HG03521 (cell line): ENCODE results near the gene SMIM44.
"Not testable (repeated sequence)": the region's sequence is repeated elsewhere in the genome, so short reads cannot be mapped to it uniquely, and the experiment has no call there.

Experiments used
- ATAC-seq: cut with Tn5 transposase; IDR thresholded peaks from one replicate; pipeline ENCODE4 v1.9.1; 2021; ENCODE audit warnings: mild to moderate bottlenecking, moderate library complexity; ENCODE audit not compliant: unreplicated experiment

Gene SMIM44

DNA sequence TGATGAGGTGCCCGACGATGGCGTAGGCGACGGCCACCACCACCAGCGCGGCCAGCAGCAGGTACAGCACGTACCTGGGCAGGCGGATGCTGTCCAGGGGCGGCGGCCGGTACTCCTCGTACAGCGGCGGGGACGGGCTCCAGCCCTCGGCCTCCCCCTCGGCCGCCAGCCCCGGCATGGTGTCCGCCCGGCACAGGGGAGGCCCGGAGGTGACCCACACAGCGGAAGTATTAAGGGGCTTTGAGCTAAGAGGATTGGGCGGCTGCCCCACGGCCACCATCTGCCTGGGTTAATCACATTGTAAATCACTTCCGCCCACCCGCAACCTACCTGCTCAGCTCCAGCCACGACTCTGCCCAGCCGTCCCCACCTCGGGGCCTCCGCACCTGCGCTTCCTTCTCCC, at the start of gene SMIM44:
Gene SMIM44, minus strand, starts transcription at position 216 of the 403 bp plus-strand sequence. Its CDS starts 38 bp downstream, at position 178.
- no peak for ATAC-seq

GRCh38 chr19:3533033-3533432, 49.8 kb upstream of the SMIM44 start:
- no peak for ATAC-seq

- no peak for ATAC-seq
Observed at GRCh38 chr19:3532154-3532786, 49.0 kb upstream of the SMIM44 start.

GRCh38 chr19:3531716-3532115, 48.5 kb upstream of the SMIM44 start:
- no peak for ATAC-seq

DNA sequence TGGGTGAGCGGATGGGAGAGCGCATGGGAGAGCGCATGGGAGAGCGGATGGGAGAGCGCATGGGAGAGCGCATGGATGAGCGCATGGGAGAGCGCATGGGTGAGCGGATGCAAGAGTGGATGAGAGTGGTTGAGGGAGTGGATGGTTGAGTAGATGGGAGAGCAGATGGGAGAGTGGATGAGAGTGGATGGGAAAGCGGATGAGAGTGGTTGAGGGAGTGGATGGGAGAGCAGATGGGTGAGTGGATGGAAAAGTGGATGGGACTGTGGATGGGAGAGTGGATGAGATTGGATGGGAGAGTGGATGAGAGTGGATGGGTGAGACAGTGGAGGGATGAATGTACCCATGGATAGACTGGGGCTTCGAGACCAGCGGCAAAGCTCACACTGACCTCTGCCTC, 47.1 kb upstream of the SMIM44 start:
- no peak for ATAC-seq

- not testable (repeated sequence) for ATAC-seq
Observed at GRCh38 chr19:3529299-3529698, 46.1 kb upstream of the SMIM44 start.

DNA sequence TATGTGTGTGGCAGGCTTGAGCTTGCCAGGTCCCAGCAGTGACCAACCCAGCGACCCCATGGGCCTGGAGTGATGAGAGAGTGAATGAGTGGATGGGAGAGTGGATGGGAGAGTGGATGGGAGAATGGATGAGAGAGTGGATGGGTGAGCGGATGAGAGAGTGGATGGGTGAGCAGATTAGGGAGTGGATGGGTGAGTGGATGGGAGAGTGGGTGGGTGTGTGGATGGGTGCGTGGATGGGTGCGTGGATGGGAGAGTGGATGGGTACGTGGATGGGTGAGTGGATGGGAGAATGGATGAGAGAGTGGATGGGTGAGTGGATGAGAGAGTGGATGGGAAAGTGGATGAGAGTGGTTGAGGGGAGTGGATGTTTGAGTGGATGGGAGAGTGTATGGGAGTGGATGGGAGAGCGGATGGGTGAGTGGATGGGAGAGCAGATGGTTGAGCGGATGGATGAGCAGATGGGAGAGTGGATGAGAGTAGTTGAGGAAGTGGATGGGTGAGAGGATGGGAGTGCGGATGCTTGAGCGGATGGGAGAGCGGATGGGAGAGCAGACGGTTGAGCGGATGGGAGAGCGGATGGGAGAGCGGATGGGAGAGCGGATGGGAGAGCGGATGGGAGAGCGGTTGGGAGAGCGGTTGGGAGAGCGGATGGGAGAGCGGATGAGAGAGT, 45.4 kb upstream of the SMIM44 start:
- no peak for ATAC-seq

- ATAC-seq = no peak
Observed at GRCh38 chr19:3528080-3528479, 44.8 kb upstream of the SMIM44 start.

DNA sequence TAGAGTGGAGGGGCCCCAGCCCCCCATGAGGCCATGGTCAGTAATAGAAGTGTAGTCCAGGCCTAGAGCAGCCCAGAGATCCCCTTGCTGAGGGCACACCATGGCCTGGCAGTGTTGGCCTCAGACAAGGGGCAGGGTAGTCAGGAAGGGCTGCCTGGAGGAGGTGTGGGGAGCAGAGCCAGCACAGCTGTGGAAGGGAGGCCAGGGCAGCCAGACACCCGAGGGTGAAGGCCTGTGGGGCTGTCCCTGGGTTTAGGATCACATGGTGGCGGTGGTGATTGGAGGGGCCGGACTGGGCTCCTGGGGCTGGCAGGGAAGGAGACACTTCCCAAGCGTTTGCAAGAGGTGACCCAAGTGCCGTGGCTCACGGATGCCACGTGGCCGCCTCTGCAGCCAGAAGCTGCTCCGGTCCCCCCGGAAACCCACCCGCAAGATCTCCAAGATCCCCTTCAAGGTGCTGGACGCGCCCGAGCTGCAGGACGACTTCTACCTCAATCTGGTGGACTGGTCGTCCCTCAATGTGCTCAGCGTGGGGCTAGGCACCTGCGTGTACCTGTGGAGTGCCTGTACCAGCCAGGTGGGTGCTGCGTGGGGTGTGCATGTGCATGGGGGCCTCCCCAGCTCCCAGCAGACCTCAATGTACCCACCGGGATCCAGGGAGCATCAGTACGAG, 44.1 kb upstream of the SMIM44 start:
- ATAC-seq = no peak

- ATAC-seq = no peak
Observed at GRCh38 chr19:3526507-3527237, 43.4 kb upstream of the SMIM44 start.

- ATAC-seq = no peak
Observed at GRCh38 chr19:3524904-3525451, 41.7 kb upstream of the SMIM44 start.

DNA sequence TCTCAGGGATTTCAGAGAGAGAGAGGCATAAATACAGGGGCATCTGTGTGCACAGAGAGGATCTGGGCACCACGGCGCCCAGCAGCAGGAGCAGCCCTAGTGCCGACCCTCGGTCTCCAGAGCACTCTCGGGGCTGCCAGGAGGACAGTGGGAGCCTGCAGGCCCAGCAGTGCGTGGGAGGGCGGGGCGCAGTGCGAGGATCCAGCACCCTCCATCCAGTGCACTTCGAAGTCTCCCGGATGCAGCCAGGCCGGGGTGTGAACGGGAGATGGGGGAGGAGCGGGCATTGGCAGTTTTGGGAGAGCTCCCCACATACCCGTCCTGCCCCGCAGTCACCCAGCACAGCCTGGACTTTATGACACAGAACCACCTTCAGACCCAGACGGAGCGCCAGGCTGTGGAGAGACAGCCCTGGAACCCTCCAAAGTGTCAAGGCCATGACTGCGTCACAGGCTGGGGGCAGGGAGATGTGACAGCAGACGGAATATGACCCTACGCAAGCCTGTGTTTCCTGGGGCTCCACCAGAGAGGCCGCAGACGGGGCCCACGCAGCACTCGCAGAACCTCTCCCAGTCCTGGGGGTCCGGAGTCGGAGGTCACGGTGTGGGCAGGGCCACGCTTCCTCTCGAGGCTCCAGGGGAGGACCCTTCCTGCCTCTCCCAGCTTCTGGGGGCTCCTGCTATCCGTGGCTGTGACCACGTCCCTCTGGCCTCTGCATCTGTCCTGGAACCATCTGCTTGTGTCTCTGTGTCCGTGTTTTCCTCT, 41.0 kb upstream of the SMIM44 start:
- ATAC-seq = no peak

DNA sequence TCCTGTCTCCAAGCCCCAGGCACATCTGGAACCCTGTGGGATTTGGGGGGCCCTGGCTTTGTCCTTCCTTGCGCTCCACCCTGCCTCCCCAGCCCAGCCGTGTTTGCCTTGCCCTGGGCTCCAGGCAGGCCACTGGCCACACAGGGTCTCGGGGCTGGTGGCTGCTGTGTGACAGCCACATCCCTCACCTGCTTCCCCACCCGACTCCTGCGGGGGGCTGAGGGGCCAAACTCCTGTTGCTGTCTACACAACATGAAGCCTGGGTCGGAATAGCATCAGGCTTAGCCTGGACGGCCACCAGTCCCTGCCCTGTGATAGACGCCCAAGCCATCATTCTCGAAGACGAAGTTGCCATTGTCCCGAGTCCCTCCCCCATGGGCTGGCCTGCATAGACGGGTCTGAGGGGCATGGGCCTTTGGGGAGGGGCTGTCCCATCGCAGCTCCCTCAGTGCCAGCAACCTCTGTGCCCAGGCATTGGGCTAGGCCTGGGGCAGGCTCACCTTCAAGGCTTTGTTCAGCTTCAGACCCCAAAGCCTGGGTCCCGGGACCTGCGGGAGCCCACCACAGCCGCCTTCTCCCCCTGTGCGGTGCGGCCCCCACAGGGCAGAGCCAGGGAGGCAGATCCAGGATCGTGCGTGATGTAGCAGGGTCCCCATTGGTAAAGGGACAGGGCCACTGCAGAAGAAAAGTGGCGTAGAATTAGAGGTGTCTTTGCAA, 40.3 kb upstream of the SMIM44 start:
- ATAC-seq = no peak

GRCh38 chr19:3522421-3523360, 39.5 kb upstream of the SMIM44 start:
- no peak for ATAC-seq

- no peak for ATAC-seq
Observed at GRCh38 chr19:3521104-3521445, 37.8 kb upstream of the SMIM44 start.

DNA sequence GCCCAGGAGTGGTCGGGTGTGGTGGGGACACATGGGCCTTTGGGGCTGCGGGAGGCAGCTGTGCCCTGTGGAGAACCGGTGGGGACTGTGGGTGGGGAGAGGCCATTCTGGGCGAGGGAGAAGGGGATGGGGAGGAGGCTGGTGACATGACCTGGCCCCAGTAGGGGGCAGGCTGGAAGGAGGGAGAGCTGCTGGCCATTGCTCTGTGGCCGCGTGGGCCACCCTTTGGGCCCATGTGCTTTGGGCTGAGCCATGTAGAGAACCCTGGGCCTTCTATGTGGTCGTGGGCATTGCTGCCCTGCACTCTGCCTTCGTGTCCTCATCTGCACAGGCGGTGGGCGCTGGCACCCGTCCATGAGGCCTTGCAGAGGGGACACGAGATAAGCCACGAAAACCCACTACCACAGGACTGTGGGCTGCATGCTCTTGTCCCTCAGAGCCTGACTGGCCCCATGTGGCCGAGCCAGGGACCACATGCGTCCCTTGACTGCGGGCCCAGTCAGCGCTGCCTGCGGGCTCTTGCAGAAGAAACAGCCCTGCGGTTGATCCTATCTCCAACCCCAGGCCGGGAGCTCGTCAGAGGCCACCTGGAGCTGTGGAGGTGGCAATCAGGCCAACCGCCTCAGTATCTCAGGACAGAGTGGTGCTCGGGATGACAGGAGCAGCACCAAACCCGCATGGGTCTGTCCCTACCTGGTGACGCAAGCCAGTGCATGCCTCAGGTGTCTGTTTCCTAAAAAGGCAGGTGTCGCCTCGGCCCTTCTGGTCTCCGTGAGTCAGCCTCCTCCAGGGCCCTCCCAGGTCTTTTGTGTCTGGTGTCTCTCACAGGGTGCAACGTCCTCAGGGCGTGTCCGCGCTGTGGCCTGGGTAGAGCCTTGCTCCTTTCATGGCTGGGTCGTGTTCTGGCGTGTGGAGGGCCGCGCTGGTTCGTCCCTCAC, 37.2 kb upstream of the SMIM44 start:
- ATAC-seq = no peak

DNA sequence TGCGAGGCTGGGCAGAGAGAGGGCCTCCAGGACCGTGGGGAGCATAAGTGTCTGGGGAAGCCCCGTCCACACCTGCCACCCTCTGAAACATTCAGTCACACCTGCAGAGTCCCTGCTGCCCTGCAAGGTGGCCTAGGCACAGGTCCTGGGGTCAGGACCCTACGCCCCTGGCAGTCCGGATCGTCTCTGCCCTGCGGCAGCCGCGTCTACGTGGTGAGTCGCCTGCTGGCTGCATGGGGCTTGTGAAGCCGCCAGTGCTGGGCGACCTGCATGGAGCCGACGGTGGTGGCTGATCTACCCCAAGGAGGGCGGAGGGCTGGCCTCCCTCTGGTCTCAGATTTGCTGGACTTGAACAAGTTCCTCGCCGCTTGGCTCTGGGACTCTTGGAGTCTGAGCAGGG, 35.9 kb upstream of the SMIM44 start:
- ATAC-seq = no peak

GRCh38 chr19:3518659-3519058, 35.4 kb upstream of the SMIM44 start:
- ATAC-seq = no peak
